Placental pericyte (primary cell): ENCODE results near the gene NXF2. TPM values are rescaled to one million over a fixed set of nuclear protein-coding genes. Genes with fewer than 3 reads are reported as not detected.

Experiments
- total RNA-seq: library from RNA; depleted of rRNA; stranded (reverse); fragments of >200 nt; gene quantifications from 2 replicates; pipeline ENCODE4 v1.2.3, GENCODE V29; 2012

The NXF2 gene, protein sequence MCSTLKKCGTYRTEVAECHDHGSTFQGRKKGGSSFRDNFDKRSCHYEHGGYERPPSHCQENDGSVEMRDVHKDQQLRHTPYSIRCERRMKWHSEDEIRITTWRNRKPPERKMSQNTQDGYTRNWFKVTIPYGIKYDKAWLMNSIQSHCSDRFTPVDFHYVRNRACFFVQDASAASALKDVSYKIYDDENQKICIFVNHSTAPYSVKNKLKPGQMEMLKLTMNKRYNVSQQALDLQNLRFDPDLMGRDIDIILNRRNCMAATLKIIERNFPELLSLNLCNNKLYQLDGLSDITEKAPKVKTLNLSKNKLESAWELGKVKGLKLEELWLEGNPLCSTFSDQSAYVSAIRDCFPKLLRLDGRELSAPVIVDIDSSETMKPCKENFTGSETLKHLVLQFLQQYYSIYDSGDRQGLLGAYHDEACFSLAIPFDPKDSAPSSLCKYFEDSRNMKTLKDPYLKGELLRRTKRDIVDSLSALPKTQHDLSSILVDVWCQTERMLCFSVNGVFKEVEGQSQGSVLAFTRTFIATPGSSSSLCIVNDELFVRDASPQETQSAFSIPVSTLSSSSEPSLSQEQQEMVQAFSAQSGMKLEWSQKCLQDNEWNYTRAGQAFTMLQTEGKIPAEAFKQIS
- total RNA-seq, result not detected in 2 replicates

DNA sequence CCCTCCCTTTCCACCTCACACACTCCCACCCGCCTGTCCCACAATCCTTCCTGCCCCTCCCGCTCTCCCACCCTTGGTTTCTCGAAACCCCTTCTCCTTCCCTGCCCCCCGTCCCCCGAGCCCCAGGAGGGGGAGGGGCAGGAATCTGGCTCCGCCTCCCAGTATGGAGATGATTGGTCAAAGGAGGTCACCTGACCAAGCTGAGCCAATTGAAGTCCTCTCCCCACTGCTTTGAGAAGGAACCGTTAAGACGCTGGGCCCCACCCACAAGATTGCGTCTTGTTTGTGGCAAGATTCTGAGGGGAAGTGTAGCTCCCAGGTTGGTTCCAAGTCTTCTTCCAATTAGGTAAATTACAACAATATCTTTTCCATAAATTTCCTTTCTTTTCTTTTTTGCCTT lies at the start of gene NXF2:
Gene NXF2 (plus strand): TSS at position 275 of the 400 bp plus-strand sequence. CDS start 59,912 bp downstream, outside the sequence.

DNA sequence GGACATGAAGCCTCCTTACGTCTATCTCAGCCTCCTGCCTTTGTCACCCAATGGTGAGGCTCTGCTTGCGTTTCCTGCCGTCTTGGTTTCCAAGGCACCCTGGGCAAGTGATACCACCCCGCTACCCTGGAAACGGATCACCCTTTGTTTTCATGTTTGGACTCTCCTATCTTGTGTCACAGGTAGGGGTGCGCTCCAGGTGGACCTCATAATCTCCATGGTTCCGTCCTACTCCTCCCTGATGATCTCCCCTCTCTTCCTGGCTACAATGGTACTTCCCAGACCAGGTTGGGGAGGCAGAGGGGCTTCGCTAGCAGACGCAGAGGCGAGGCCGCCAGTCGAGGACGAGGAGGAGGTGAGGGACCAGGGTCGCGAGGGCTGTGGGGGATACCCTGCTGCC lies 32.0 kb upstream of the NXF2 start, which contains the start of gene TCP11X1:
Gene TCP11X1 (plus strand): TSS at position 316 of the 400 bp plus-strand sequence.

Other genes with a start within 250 kb of the NXF2 start
- not detected in 2 replicates for gene TCEAL2, start 121.5 kb upstream of the NXF2 start, total RNA-seq
- gene TCEAL6, start 104.7 kb upstream of the NXF2 start, total RNA-seq, result not detected in 2 replicates
- not detected in 2 replicates for gene BEX5, start 91.2 kb upstream of the NXF2 start, total RNA-seq
- not detected in 2 replicates for gene TCP11X1, start 31.9 kb upstream of the NXF2 start, total RNA-seq
- not detected in 2 replicates for gene NXF2B, start 192.8 kb downstream of the NXF2 start, total RNA-seq
- not detected in 2 replicates for gene TCP11X2, start 224.6 kb downstream of the NXF2 start, total RNA-seq